GM12892 (cell line): Measurements from ENCODE around the gene BIRC3.

ENCODE experiments used
- POLR2A ChIP-seq: IDR thresholded peaks from 2 replicates; pipeline ENCODE4 v1.6.1; 2011; ENCODE audit warnings: low read depth, low read length, control low read depth
- TAF1 ChIP-seq: IDR thresholded peaks from 2 replicates; pipeline ENCODE4 v1.6.1; 2011; ENCODE audit warnings: low read depth, mild to moderate bottlenecking, control low read depth, low read length, borderline replicate concordance

GRCh38 chr11:102320188-102320587, 2.9 kb downstream of the BIRC3 start:
- TF ChIP-seq POLR2A (no peak), TAF1 (no peak)
